DOHH2 (cell line): ENCODE measurements around the gene BCL2.

ENCODE experiments used
- H3F3A ChIP-seq: fragments of 200-600 bp; sonication (generic), shearing (Covaris generic); 2 replicates; pipeline ENCODE4 v1.6.0; 2016; ENCODE audit warnings: antibody characterized with exemption, mild to moderate bottlenecking; ENCODE audit not compliant: control insufficient read depth, insufficient read depth
- H3K27ac ChIP-seq: fragments of 200-600 bp; sonication (generic); 2 replicates; pipeline ENCODE4 v1.5.1; 2014; ENCODE audit warnings: low read depth, mild to moderate bottlenecking, low read length, moderate library complexity
- H3K27me3 ChIP-seq: fragments of 200-600 bp; sonication (generic); 2 replicates; pipeline ENCODE4 v1.6.1; 2014; ENCODE audit warnings: mild to moderate bottlenecking, low read length, mixed read lengths; ENCODE audit not compliant: control insufficient read depth
- H3K36me3 ChIP-seq: fragments of 200-600 bp; sonication (generic); 2 replicates; pipeline ENCODE4 v1.6.1; 2014; ENCODE audit warnings: mild to moderate bottlenecking, low read length, moderate library complexity, mixed read lengths; ENCODE audit not compliant: control insufficient read depth
- H3K4me1 ChIP-seq: fragments of 200-600 bp; sonication (generic); 2 replicates; pipeline ENCODE4 v1.6.1; 2014; ENCODE audit warnings: mild to moderate bottlenecking, low read length, mixed read lengths; ENCODE audit not compliant: control insufficient read depth
- H3K4me2 ChIP-seq: fragments of 200-600 bp; sonication (generic); 2 replicates; pipeline ENCODE4 v1.6.0; 2014; ENCODE audit warnings: mild to moderate bottlenecking, low read length, moderate library complexity
- H3K4me3 ChIP-seq: fragments of 200-600 bp; sonication (generic); 2 replicates; pipeline ENCODE4 v1.5.1; 2014; ENCODE audit warnings: mild to moderate bottlenecking, low read length, mixed read lengths
- H3K79me2 ChIP-seq: fragments of 200-600 bp; sonication (generic); 2 replicates; pipeline ENCODE4 v1.6.1; 2014; ENCODE audit warnings: mild to moderate bottlenecking, low read length, mixed read lengths; ENCODE audit not compliant: control insufficient read depth
- H3K9me2 ChIP-seq: fragments of 200-600 bp; sonication (generic); replicated peaks from 2 replicates; pipeline ENCODE4 v1.6.1; 2014; ENCODE audit warnings: mild to moderate bottlenecking, low read length, mixed read lengths; ENCODE audit not compliant: control insufficient read depth
- H3K9me3 ChIP-seq: fragments of 200-600 bp; sonication (generic); 2 replicates; pipeline ENCODE4 v1.6.1; 2014; ENCODE audit warnings: antibody characterized with exemption, low read length, mixed read lengths; ENCODE audit not compliant: control insufficient read depth, insufficient read depth
- H4K20me1 ChIP-seq: fragments of 200-600 bp; sonication (generic); 2 replicates; pipeline ENCODE4 v1.6.0; 2014; ENCODE audit warnings: low read depth, mild to moderate bottlenecking, antibody characterized with exemption, low read length, moderate library complexity; ENCODE audit not compliant: control insufficient read depth, insufficient read depth
- EZH2phosphoT487 ChIP-seq: fragments of 200-600 bp; sonication (generic); IDR thresholded peaks from 2 replicates; pipeline ENCODE4 v1.6.1; 2017; ENCODE audit warnings: borderline replicate concordance, mild to moderate bottlenecking, antibody characterized with exemption, low read length, moderate library complexity, mixed read lengths
- TF ChIP-seq, protein P1 (sequence below): fragments of 200-600 bp; sonication (generic); IDR thresholded peaks from one replicate; pipeline ENCODE4 v1.5.1; 2014; ENCODE audit warnings: antibody characterized with exemption, mild to moderate bottlenecking, low read depth, low read length; ENCODE audit not compliant: poor library complexity, severe bottlenecking

The BCL2 gene

GRCh38 chr18:63240531-63241316 lies 78.8 kb downstream of the BCL2 start:
- H3K27me3 ChIP-seq: no peaks in the 10 kb centered on the region
- H3K9me3 ChIP-seq: no peaks in the 10 kb centered on the region
- H3K9me2 ChIP-seq: no peaks in the 10 kb centered on the region
- H3K4me1 ChIP-seq: no peaks in the 10 kb centered on the region
- 0 out of 2 replicates have a peak, but pooled peaks cover 2% of the 10 kb centered on the region for H4K20me1 ChIP-seq
- H3K27ac ChIP-seq: no peak overlapping the region
- H3F3A ChIP-seq: no peaks in the 10 kb centered on the region; the same call in 1 of the 2 replicates
- H3K4me3 ChIP-seq: no peak overlapping the region
- TF ChIP-seq, protein P1, sequence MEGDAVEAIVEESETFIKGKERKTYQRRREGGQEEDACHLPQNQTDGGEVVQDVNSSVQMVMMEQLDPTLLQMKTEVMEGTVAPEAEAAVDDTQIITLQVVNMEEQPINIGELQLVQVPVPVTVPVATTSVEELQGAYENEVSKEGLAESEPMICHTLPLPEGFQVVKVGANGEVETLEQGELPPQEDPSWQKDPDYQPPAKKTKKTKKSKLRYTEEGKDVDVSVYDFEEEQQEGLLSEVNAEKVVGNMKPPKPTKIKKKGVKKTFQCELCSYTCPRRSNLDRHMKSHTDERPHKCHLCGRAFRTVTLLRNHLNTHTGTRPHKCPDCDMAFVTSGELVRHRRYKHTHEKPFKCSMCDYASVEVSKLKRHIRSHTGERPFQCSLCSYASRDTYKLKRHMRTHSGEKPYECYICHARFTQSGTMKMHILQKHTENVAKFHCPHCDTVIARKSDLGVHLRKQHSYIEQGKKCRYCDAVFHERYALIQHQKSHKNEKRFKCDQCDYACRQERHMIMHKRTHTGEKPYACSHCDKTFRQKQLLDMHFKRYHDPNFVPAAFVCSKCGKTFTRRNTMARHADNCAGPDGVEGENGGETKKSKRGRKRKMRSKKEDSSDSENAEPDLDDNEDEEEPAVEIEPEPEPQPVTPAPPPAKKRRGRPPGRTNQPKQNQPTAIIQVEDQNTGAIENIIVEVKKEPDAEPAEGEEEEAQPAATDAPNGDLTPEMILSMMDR: no peak
- TF ChIP-seq EZH2phosphoT487: no peak
- H3K36me3 ChIP-seq: peaks cover 76% of the 10 kb centered on the region
- H3K79me2 ChIP-seq: peaks cover 97% of the 10 kb centered on the region
- no peak overlapping the region for H3K4me2 ChIP-seq

DNA sequence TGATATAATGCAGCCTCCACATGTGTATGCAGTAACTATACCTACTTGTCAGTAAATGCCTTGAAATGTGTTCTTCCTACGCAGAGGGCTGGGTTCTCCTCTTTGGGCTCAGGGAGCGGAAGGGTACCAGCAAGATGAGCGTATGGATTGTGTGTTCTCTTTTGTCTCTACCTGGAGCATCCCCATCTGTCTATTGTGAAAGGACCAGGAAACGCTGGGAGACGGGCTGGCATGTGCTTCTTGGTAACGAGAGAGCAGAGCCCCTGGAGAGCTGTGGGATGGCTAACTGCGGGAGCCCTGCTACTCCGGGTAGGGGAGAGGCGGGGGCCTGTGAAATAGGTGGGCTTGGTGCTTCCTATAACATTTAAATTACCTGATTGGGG lies 80.9 kb downstream of the BCL2 start:
- no peaks in the 10 kb centered on the region; the same call in 1 of the 2 replicates for H3F3A ChIP-seq
- no peak for TF ChIP-seq EZH2phosphoT487
- TF ChIP-seq, protein P1: no peak
- H3K4me1 ChIP-seq: no peaks in the 10 kb centered on the region
- H3K9me2 ChIP-seq: no peaks in the 10 kb centered on the region
- 0 out of 2 replicates have a peak, but pooled peaks cover 2% of the 10 kb centered on the region for H4K20me1 ChIP-seq
- no peaks in the 10 kb centered on the region for H3K27me3 ChIP-seq
- no peak overlapping the region for H3K27ac ChIP-seq
- H3K79me2 ChIP-seq: peaks cover 92% of the 10 kb centered on the region
- peaks cover 78% of the 10 kb centered on the region for H3K36me3 ChIP-seq
- H3K9me3 ChIP-seq: no peaks in the 10 kb centered on the region
- no peak overlapping the region for H3K4me3 ChIP-seq
- H3K4me2 ChIP-seq: no peak overlapping the region

- no peak overlapping the region for H3K4me2 ChIP-seq
These were observed 81.5 kb downstream of the BCL2 start for GRCh38 chr18:63237881-63238692.

More at GRCh38 chr18:63237881-63238692, 81.5 kb downstream of the BCL2 start:
- Histone ChIP-seq H3K36me3 (peaks cover 82% of the 10 kb centered on the region), H3K9me3 (no peaks in the 10 kb centered on the region), H3F3A (no peaks in the 10 kb centered on the region), H3K4me3 (no peak overlapping the region), H3K9me2 (no peaks in the 10 kb centered on the region), H3K4me1 (no peaks in the 10 kb centered on the region), H3K79me2 (peaks cover 92% of the 10 kb centered on the region), H3K27ac (no peak overlapping the region), H4K20me1 (0 out of 2 replicates have a peak, but pooled peaks cover 2% of the 10 kb centered on the region), H3K27me3 (no peaks in the 10 kb centered on the region)
- TF ChIP-seq, protein P1: no peak
- TF ChIP-seq EZH2phosphoT487: no peak
